Common myeloid progenitor, CD34-positive (primary cell): ENCODE measurements around the gene SERPINE2.

Source experiments
- CTCF ChIA-PET: fragments of 350-600 bp; sonication (Branson Sonifier 250); formaldehyde crosslinking; loops from one replicate; lab custom pipeline; 2021; ENCODE audit warnings: antibody characterized with exemption; lab: Charles Lee
- POLR2A ChIA-PET: fragments of 350-600 bp; sonication (Branson Sonifier 250); formaldehyde crosslinking; loops from one replicate; lab custom pipeline; 2021; ENCODE audit warnings: antibody characterized with exemption; lab: Charles Lee
- DNase-seq, 3 donors: peaks; one replicate each; pipeline versions ENCODE4 v3.0.0 to v3.0.0-alpha.2; 2013
- H3K27ac ChIP-seq, 2 experiments: 1 replicate in 1 of 2; 2 replicates in 1 of 2; pipeline ENCODE4 v1.7.0; 2013; ENCODE audit warnings: inconsistent platforms in 2 of 2, low read length in 2 of 2, mild to moderate bottlenecking in 2 of 2, low read depth in 1 of 2, moderate library complexity in 1 of 2; ENCODE audit not compliant: severe bottlenecking in 2 of 2, insufficient read depth in 1 of 2, poor library complexity in 1 of 2
- H3K27me3 ChIP-seq, 5 experiments: replicated peaks in 2 of 5; 1 replicate in 3 of 5; 2 replicates in 2 of 5; pipeline versions ENCODE4 v1.6.1 to v1.7.0; 2013; ENCODE audit warnings: low read length in 4 of 5, mild to moderate bottlenecking in 2 of 5, moderate library complexity in 2 of 5, inconsistent platforms in 1 of 5; ENCODE audit not compliant: insufficient read depth in 5 of 5, control insufficient read depth in 4 of 5
- H3K36me3 ChIP-seq, 4 experiments: 1 replicate in 2 of 4; 2 replicates in 2 of 4; pipeline versions ENCODE4 v1.6.1 to v1.7.0; 2013; ENCODE audit warnings: low read length in 3 of 4, control low read depth in 1 of 4, mild to moderate bottlenecking in 1 of 4; ENCODE audit not compliant: control insufficient read depth in 4 of 4, insufficient read depth in 4 of 4
- H3K4me1 ChIP-seq, 4 experiments: 1 replicate in 3 of 4; 2 replicates in 1 of 4; pipeline versions ENCODE4 v1.6.1 to v1.7.1; 2013; ENCODE audit warnings: low read length in 3 of 4, mild to moderate bottlenecking in 3 of 4, control low read depth in 1 of 4, inconsistent platforms in 1 of 4, moderate library complexity in 1 of 4; ENCODE audit not compliant: control insufficient read depth in 4 of 4, insufficient read depth in 4 of 4; ENCODE audit errors: control extremely low read depth in 1 of 4
- H3K4me3 ChIP-seq, 7 experiments: 1 replicate in 4 of 7; 2 replicates in 3 of 7; pipeline versions ENCODE4 v1.5.1 to v1.7.0; 2013; ENCODE audit warnings: mild to moderate bottlenecking in 7 of 7, low read length in 6 of 7, moderate library complexity in 6 of 7, inconsistent platforms in 2 of 7, low read depth in 2 of 7, control low read depth in 1 of 7; ENCODE audit not compliant: insufficient read depth in 4 of 7, control insufficient read depth in 1 of 7; ENCODE audit errors: extremely low read depth in 1 of 7
- H3K9me3 ChIP-seq, 5 experiments: 1 replicate in 4 of 5; 2 replicates in 1 of 5; pipeline versions ENCODE4 v1.6.1 to v1.7.1; 2013; ENCODE audit warnings: low read length in 4 of 5, mild to moderate bottlenecking in 2 of 5, inconsistent platforms in 1 of 5, low read depth in 1 of 5, moderate library complexity in 1 of 5; ENCODE audit not compliant: control insufficient read depth in 4 of 5, insufficient read depth in 2 of 5; ENCODE audit errors: control extremely low read depth in 1 of 5
- WGBS: methylation state at CpG from one replicate; pipeline ENCODE4 v1.1.5; 2013; ENCODE audit not compliant: insufficient coverage; 5-methylcytosine and 5-hydroxymethylcytosine counted together

The SERPINE2 gene

DNA sequence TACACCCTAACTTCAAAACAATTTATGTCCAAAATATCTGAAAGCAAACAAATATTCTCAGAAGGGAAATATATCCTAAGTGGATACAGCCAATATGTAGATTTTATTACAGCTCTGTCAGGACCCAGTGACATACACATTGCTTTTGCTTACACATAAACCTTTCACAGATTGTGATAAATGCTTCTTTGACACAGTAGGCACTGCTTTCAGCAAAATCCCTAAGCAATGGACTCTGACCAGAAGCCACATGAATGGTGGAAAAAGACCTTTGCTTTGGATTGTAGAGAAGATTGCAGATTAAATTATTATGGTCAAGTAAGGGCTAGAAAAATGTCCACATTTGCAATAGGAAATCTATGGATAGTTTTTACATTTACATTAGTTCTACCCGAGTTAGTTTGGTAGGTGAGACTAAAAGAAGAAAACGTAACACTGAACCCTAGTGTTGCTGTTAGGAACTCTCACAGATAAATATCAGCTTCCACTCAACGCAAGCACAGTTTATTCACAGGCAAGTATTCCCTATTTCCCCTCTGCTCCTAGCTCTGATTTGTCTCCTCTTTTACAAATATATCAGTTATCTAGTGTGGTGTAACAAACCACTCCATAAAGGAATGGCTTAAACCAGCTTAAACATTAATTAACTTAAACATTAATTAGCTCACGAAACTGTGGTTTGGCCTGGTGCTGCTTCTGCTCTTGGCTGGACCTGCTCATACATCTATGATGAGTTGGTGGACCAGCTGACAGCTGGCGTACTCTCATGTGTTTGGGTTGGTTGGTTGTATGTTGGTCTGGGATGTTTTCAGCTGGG is 23.6 kb upstream of the SERPINE2 start:
- Histone ChIP-seq H3K4me1 (no peaks in the 10 kb centered on the region), H3K36me3 (no peaks in the 10 kb centered on the region), H3K9me3 (no peaks in the 10 kb centered on the region), H3K27me3 (no peaks in the 10 kb centered on the region), H3K27ac (no peak overlapping the region), H3K4me3 (no peak overlapping the region)
- no CpG with 5 or more reads among the region's 5 CpGs for WGBS
- peak; percentile 26 to 35 (median 28) for DNase-seq
- POLR2A ChIA-PET: no interaction called here
- CTCF ChIA-PET: interaction anchor here (0.8 to 7.1 kb wide), 15 partner anchors 8 to 221 kb away, joined by 3 to 101 read pairs (median 5); no protein-coding TSS in a partner anchor

- ChIA-PET CTCF (interaction anchor here (2.2 to 7.1 kb wide), 4 partner anchors 67 to 90 kb away, joined by 13 to 101 read pairs (median 17); no protein-coding TSS in a partner anchor), POLR2A (no interaction called here)
- Histone ChIP-seq H3K36me3 (no peaks in the 10 kb centered on the region), H3K27ac (no peak overlapping the region), H3K27me3 (no peaks in the 10 kb centered on the region), H3K9me3 (peaks cover 0 to 2% (median 0%) of the 10 kb centered on the region in 5 experiments), H3K4me1 (no peaks in the 10 kb centered on the region), H3K4me3 (no peak overlapping the region)
- WGBS: no CpG with 5 or more reads among the region's 2 CpGs
- DNase-seq: no peak
These were observed 21.8 kb upstream of the SERPINE2 start for GRCh38 chr2:224060783-224061482.

GRCh38 chr2:224059178-224059577 is 20.1 kb upstream of the SERPINE2 start:
- ChIA-PET CTCF (interaction anchor here (1.1 to 2.5 kb wide), 4 partner anchors 8 to 225 kb away, joined by 3 to 16 read pairs (median 5); no protein-coding TSS in a partner anchor), POLR2A (no interaction called here)
- Histone ChIP-seq H3K27me3 (no peaks in the 10 kb centered on the region), H3K27ac (no peak overlapping the region), H3K4me1 (no peaks in the 10 kb centered on the region), H3K9me3 (peaks cover 0 to 2% (median 2%) of the 10 kb centered on the region in 5 experiments), H3K4me3 (no peak overlapping the region), H3K36me3 (no peaks in the 10 kb centered on the region)
- no CpG with 5 or more reads among the region's 1 CpG for WGBS
- no peak for DNase-seq

GRCh38 chr2:224058048-224058775 is 19.1 kb upstream of the SERPINE2 start:
- H3K9me3 ChIP-seq: peaks cover 0 to 2% (median 2%) of the 10 kb centered on the region in 5 experiments
- H3K27ac ChIP-seq: no peak overlapping the region
- no peaks in the 10 kb centered on the region for H3K36me3 ChIP-seq
- POLR2A ChIA-PET: no interaction called here
- no peak overlapping the region for H3K4me3 ChIP-seq
- H3K4me1 ChIP-seq: no peaks in the 10 kb centered on the region
- WGBS: no CpG with 5 or more reads among the region's 2 CpGs
- DNase-seq: no peak
- CTCF ChIA-PET: interaction anchor here (1.1 to 2.5 kb wide), 5 partner anchors 9 to 226 kb away, joined by 3 to 16 read pairs (median 5); no protein-coding TSS in a partner anchor
- H3K27me3 ChIP-seq: no peaks in the 10 kb centered on the region

DNA sequence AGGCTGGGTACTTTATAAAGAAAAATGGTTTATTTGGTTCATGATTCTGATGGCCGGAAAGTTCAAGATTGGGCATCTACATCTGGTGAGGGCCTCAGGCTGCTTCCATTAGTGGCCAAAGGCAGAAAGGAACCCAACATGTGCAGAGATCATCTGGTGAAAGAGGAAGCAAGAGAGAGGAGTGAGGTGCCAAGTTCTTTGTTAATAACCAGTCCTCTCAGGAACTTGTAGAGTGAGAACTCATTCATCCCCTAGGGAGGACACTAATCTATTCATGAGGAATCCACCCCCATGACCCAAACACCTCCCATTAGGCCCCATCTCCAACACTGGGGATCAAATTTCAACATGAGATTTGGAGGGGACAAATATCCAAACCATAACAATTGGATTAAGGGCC is 17.8 kb upstream of the SERPINE2 start:
- Histone ChIP-seq H3K27me3 (no peaks in the 10 kb centered on the region), H3K4me3 (no peak overlapping the region), H3K4me1 (no peaks in the 10 kb centered on the region), H3K36me3 (no peaks in the 10 kb centered on the region), H3K27ac (no peak overlapping the region), H3K9me3 (peaks cover 0 to 2% (median 2%) of the 10 kb centered on the region in 5 experiments)
- WGBS: 100% methylated on average over 1 of the region's 1 CpG
- no peak for DNase-seq
- ChIA-PET POLR2A (no interaction called here), CTCF (interaction anchor here (2.0 kb wide), 1 partner anchor 63 kb away, joined by 7 read pairs; no protein-coding TSS in a partner anchor)

GRCh38 chr2:224055101-224055500 is 16.0 kb upstream of the SERPINE2 start:
- POLR2A ChIA-PET: no interaction called here
- CTCF ChIA-PET: interaction anchor here (1.6 to 2.0 kb wide), 3 partner anchors 9 to 62 kb away, joined by 4 to 7 read pairs (median 5); no protein-coding TSS in a partner anchor
- no peak overlapping the region for H3K27ac ChIP-seq
- no peak for DNase-seq
- peaks cover 0 to 2% (median 2%) of the 10 kb centered on the region in 5 experiments for H3K9me3 ChIP-seq
- no peaks in the 10 kb centered on the region for H3K4me1 ChIP-seq
- peaks cover 0 to 2% (median 0%) of the 10 kb centered on the region in 5 experiments for H3K27me3 ChIP-seq
- no peak overlapping the region for H3K4me3 ChIP-seq
- H3K36me3 ChIP-seq: no peaks in the 10 kb centered on the region
- 97% methylated on average over 3 of the region's 3 CpGs for WGBS
